Stimulated activated CD8-positive, alpha-beta memory T cell treated with anti-CD3 and anti-CD28 coated beads, Interleukin-4, amount 100 ng/mL, for 48 hours (primary cell): ENCODE measurements around the gene RSPH1.

ENCODE experiments used
- DNase-seq: peaks from one replicate; pipeline ENCODE4 v3.0.0-alpha.2; 2020

RSPH1 gene

DNA sequence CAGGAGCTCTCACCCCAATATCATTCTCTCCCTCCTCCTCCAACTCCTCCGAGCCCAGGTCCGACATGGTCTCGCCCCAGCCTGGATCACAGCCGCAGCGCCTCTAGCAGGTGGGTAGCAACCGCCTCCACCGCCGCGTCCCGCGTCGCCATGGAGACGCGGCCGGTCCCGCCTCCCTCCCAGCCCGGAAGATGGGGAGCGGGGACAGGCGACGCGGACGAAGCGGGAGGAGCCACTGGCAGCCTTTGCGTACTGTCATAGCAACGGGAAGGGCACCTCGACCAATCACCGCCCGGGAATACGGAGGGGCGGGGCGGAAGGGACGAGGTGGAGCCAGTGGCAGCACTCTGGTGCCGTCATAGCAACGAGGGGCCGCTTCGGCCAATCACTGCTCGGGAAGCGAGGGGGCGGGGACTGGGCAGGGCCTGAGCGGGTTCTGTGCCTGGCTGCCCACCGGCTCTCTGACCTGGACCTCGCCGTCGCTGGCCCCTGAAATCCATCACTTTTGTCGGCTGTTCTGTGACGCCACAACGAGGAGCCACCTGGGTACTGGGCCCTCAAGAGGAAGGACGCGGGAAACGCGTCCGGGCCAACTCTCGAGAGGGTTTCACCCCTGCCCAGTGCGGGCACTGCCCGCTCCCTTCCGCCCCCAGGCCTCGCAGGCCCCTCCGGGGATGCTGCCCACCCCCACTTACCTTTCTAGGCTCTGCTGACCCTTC lies at the start of gene RSPH1:
TSS of gene RSPH1 (minus strand) at position 105 of the 719 bp plus-strand sequence. CDS start at position 67, 38 bp downstream.
- DNase-seq: peak; percentile 99

GRCh38 chr21:42545745-42546144 lies 49.7 kb upstream of the RSPH1 start:
- no peak for DNase-seq

GRCh38 chr21:42545317-42545716 lies 49.3 kb upstream of the RSPH1 start:
- DNase-seq: no peak

DNA sequence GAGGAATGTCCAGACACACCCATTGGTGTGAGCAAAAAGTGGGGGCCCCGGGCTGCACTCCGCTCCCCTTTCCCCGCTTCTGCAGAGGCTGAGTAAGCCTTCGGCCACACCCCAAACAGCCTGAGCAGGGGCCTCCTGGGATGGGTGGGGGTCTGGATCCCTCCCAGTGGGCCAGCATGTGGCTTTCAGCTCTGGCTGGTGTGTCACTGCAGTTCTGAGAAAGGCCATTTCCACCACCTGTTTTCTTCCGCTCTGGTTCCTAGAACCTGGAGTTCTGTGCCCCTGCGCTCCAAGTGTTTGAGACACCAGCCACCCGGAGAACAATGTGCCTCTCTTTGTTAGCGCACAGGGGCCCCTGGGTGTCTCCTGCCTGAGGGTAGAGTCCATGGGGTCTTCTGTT lies 48.5 kb upstream of the RSPH1 start:
- no peak for DNase-seq

- DNase-seq: no peak
Measured at GRCh38 chr21:42543106-42543847, 47.3 kb upstream of the RSPH1 start.

- no peak for DNase-seq
Measured at GRCh38 chr21:42542596-42542995, 46.6 kb upstream of the RSPH1 start.

DNA sequence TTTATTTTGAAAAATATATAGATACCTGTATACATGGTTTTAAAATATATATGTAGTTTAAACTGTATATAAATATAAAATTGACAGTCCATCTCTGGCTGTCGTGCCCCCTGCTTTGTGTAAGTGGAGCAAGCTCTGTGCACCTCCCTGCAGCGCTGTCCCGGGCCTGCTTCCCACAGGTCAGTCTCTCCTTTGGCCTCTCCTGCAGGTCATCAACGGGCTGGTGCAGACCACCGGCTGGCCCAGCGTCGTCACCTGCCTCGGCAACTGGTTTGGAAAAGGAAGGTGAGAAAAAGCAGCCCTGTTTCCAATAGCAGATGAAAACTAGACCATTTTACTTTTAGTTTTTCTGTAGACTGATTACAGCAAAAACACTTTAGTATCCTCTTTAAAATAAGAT lies 46.2 kb upstream of the RSPH1 start:
- no peak for DNase-seq

- no peak for DNase-seq
Measured at GRCh38 chr21:42541618-42542017, 45.6 kb upstream of the RSPH1 start.

DNA sequence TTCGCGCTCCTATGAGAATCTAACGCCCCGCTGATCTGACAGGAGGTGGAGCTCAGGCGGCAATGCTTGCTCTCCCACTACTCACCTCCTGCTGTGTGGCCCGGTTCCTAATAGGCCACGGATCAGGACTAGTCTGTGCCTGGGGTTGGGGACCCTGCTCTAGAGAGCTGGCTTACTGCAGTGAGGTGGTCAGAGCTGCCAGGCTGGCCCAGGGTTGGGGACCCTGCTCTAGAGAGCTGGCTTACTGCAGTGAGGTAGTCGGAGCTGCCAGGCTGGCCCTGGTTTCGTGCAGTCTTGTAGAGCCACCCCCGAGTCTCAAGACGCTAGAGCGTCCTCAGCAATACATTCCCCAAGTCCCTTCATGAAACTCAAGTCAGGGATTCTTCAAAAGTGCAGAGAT lies 45.1 kb upstream of the RSPH1 start:
- no peak for DNase-seq

DNA sequence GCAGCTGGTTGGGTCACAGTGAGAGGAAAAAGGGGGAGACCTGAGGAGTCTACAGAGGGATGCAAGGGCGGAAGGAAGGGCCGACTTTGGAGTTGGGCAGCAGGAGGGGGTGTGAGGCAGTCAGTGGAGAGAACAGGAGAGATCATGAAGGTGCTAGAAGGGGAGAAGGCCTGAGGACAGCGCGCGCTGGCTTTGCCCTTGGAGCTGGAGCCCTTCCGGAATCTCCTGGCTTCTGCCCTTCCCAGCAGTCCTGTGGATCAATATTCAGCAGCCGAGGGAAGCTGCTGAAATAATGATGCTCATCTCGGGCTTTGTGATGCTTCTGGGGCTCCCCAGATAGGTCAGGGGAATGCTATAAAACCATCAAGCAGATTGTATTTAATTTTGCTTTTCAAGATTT lies 44.4 kb upstream of the RSPH1 start:
- DNase-seq: no peak

GRCh38 chr21:42539931-42540343 lies 43.9 kb upstream of the RSPH1 start:
- no peak for DNase-seq

- no peak for DNase-seq
Measured at GRCh38 chr21:42539342-42539741, 43.3 kb upstream of the RSPH1 start.

DNA sequence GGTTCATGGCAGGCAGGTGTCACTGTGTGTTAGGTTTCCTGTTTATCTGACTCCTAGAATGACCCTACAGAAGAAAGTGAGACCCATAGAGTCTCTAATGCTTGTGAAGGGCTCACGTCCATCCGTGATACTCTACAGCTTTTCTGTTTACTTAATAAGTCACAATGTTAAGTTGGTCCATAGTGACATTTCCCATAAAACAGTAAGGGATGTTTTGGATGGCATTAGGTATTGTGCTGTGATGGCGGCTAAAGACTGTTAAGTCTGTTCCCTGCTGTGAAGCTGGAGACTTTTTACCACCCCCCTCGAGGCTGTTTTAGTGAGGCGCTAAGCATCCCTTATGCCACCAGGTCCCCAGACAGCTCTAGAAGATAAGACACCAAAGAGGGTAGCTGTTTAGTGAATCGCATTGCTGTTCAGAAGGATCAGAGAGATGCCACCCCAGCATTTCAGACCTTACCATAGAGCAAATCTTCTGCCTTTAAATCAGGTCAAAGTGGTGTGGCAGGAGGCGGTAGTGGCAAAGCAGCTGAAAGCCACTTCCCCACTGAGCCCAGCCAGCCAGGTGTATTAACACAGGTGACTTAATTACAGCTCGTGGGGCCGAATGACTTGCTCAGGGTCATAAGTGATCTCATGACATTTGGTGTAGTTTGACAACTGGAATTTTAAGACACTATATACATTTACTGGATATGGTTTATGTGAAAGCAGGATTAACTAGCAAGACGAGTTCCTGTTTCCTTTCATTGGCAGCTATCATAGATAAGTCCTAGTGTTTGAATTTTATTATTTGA lies 42.7 kb upstream of the RSPH1 start:
- DNase-seq: no peak

GRCh38 chr21:42537106-42537742 lies 41.2 kb upstream of the RSPH1 start:
- no peak for DNase-seq

- no peak for DNase-seq
Measured at GRCh38 chr21:42536601-42537000, 40.6 kb upstream of the RSPH1 start.

DNA sequence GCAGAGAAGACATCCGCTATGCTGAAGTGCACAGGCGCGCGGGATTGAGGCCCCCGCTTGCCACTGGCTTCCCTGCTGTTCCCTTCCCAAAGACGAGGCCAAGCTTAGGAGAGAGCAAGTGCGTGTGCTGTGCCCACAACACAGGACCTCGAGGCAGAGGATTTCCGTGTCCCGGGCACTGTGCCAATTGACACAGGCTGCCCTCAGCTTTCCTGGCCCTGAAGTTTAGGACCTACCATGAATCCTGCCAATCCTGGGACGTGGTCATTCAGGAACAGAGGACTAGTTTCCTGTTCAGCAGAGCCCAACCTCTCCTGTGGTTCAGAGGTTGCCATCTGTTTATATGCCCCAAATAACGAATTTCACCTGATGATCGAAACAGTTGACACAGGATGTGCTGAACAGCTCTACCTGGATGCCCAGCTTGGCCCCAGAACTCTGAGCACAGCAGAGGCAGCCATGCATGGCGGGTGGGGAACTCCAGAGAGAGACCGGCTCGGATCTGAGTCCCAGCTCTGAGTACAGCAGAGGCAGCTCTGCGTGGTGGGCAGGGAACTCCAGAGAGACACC lies 39.7 kb upstream of the RSPH1 start:
- DNase-seq: no peak

- DNase-seq: no peak
Measured at GRCh38 chr21:42534421-42535378, 38.7 kb upstream of the RSPH1 start.

- DNase-seq: no peak
Measured at GRCh38 chr21:42533963-42534355, 37.9 kb upstream of the RSPH1 start.

- no peak for DNase-seq
Measured at GRCh38 chr21:42533306-42533962, 37.4 kb upstream of the RSPH1 start.

GRCh38 chr21:42532466-42533181 lies 36.6 kb upstream of the RSPH1 start:
- DNase-seq: no peak
